GM15510 (cell line): ENCODE results near the gene VENTX.

Source experiments
- POLR2A ChIP-seq: IDR thresholded peaks from 3 replicates; pipeline ENCODE4 v1.6.1; 2011; ENCODE audit warnings: borderline replicate concordance; ENCODE audit not compliant: insufficient read length; ENCODE audit errors: extremely low read depth

Gene VENTX

DNA sequence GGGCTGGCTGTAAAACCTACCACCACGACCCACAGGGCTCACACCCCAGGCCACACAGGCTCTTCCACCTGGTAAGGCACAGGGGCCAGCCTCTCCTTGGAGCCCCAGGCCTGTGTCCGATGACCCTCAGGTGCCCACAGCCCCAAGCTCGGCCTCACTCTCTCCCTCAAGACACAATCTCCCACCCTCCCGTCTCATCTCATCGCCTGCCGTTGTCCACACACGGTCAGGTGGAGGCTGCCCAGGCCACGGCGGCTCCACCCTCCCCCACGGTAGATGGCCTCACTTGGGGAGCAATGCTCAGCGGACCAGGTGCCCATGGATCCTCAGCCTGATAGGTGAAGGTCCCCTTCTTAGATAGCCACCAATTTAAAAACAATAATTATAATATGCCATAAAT lies 16.3 kb upstream of the VENTX start:
- no peak for TF ChIP-seq POLR2A

DNA sequence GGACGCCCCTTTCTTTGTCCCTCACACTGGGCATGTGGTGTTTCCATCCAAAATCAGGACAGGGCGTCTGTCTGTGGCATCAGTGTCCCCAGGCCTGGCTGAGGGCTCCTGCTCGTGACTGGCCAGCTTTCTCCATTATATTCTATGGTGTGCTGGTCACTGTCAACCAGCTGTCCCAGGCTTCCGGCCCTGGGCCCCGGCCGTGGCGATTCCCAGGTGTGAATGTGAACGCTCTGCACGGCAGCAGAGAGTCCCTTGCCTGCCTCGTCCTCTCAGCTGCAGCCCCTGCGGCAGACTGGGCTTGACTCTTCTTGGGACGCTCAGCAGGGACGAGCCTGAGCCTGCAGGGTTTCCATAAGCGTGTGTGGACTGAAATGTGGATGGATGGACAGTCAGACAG lies 13.6 kb upstream of the VENTX start:
- no peak for TF ChIP-seq POLR2A

DNA sequence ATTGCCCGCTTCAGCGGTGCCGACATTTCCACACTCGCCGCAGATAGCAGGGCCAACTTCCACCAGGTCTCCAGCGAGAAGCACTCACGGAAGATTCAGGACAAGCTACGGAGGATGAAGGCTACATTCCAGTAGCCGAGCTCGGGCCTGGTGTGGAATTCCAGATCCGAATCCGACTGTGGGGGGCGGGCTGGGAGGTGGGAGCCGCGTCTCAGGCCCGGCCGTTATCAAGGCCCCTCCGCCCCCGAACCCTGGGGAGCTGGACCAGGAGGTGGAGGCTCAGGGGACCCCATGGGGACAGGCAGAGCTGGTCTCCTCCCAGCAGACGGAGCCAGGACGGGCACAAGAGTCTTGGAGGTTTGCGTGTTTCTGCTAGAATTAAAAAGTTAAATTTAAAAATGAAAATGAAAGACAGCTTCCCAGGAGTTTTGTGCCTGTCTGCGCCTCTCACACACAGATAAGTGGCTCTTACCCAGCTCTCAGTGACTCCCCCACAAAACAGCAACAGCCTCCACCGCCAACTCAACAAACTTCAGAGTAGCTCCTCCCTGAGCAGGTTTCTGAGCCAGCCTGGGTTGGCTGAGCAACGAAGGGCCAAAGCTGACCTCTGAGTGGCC lies 12.8 kb upstream of the VENTX start:
- TF ChIP-seq POLR2A: no peak

DNA sequence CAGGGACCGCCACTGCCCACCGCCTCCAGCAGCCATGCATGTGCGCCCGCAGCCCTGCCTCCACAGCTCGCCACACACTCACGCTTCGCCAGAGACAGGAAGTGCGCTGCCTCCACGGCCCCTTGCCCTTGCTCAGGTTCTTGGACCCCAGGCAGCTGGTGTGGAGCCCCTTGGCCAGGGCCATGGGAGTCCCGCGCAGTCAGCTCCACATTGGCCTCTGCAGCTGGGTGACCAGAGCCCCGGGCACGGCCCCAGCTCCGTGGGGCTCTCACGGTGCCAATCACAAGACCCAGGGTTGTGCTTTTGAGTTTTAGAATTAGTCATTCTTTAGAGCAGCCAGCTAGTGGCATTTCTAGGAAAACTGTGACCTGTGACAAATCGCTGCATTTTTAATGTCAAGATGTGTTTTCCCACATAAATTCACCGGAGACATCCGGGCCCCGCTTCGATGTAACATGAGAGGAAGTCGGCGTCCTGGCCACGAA lies 11.9 kb upstream of the VENTX start:
- TF ChIP-seq POLR2A: no peak

DNA sequence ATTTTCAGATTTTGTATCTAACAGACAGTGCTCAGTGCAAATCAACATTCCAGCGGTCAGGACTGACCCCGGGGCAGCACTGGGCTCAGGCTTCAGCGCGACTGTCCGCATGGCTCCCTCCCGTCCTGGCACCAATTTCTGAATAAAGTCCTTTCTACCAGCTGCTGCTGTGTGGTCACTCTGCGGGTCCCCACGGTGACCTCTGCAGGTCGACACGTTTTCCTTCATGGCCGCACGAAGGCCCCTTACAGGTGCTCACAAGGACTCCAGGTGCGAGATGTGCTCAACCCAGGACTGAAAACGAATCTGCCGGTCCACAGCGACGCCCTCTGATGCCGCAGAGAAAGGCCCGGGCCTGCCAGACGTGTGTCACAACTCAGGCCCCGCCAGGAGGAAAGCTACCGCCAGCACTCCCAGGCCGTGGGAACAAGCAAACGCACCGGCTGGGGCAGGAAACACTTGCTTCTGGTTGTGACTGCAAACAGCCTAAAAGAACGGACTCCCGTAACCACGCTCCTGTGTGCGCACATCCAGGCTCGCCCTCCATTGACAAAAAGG lies 11.3 kb upstream of the VENTX start:
- TF ChIP-seq POLR2A: no peak

DNA sequence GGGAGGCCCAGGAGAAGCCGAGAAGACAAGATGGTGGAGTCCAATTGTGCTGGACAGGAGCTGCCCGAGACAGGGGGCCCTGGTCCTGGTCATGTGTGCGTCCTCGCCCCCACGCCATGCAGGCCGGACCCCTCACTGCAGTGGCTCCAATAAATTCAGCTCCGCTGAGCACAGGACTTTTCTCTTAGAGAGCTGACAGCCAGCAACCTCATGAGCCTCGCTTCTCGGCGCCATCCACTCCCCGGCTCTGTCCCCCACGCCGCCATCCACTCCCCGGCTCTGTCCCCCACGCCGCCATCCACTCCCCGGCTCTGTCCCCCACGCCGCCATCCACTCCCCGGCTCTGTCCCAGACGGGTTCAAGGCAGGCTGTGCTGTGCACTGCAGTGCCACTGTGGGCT lies 10.4 kb upstream of the VENTX start:
- no peak for TF ChIP-seq POLR2A

DNA sequence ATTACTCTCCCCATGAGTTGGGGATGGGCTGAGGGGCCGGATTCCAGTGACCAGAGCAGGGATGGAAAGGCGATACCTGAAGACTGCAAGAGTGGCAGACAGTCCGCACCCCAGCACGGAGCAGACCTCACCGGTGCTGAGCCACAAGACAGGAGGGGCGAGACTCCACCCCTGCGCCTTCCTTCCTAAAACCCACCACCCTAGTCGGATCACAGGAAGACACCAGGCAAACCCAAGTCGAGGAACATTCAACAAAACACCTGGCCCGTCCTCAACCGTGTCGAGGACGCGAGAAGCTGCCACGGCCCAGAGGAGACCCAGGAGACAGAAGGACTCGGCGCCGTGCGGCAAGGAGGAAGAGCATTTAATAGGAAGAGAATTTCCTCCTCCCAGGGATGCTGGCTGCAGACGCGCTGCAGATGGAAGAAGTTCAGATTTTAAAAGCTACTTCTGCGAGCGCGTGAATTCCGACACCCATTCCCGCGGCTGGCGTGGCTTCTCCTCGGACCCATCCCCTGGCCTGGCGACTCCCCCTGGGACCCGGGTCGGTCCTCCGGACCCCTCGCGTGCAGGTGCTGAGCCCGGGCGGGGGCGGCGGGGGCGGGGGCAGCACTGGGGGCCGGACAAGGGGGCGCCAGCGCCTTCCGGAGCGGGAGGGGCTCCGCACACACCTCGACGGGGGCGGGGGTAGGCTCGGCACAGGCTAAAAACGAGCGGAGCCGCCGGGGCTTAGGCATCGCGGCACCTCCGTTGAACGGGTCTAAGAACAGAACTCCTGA lies 8.2 kb upstream of the VENTX start:
- no peak for TF ChIP-seq POLR2A

DNA sequence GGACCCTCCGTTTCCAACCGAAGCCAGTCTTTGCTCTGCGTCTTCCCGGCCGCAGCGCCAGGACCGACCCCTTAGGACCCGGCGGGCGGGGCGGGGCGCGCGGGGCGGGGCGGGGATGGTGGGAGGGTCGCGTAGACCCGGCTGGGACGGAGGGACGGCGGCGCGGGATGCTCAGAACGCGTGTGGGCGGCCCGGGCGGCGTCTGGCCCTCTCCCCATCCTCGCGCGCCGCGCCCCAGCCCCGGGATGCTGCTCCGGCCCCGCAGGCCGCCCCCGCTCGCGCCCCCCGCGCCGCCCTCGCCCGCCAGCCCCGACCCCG lies 7.7 kb upstream of the VENTX start, which contains the start of gene UTF1:
TSS of gene UTF1 (plus strand) at position 174 of the 318 bp plus-strand sequence. CDS start at position 246, 72 bp downstream.
- no peak for TF ChIP-seq POLR2A

DNA sequence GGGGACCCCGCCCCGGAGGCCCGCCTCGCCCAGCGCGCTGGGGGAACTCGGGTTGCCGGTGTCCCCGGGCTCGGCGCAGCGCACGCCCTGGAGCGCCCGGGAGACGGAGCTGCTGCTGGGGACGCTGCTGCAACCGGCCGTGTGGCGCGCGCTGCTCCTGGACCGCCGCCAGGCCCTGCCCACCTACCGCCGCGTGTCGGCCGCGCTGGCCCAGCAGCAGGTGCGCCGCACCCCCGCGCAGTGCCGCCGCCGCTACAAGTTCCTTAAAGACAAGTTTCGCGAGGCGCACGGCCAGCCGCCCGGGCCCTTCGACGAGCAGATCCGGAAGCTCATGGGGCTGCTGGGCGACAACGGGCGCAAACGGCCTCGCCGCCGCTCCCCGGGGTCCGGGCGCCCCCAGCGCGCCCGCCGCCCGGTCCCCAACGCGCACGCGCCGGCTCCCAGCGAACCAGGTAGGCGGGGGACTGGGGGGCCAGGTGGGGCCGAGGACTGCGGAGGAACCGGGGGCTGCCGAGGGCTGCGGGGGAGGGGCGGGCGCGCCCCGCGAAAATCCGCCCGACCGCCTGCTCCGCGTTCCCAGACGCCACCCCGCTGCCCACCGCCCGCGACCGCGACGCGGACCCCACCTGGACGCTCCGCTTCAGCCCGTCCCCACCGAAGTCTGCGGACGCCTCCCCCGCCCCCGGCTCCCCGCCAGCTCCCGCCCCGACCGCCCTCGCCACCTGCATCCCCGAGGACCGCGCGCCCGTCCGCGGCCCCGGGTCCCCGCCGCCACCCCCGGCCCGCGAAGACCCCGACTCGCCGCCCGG lies 7.1 kb upstream of the VENTX start:
- TF ChIP-seq POLR2A: no peak

DNA sequence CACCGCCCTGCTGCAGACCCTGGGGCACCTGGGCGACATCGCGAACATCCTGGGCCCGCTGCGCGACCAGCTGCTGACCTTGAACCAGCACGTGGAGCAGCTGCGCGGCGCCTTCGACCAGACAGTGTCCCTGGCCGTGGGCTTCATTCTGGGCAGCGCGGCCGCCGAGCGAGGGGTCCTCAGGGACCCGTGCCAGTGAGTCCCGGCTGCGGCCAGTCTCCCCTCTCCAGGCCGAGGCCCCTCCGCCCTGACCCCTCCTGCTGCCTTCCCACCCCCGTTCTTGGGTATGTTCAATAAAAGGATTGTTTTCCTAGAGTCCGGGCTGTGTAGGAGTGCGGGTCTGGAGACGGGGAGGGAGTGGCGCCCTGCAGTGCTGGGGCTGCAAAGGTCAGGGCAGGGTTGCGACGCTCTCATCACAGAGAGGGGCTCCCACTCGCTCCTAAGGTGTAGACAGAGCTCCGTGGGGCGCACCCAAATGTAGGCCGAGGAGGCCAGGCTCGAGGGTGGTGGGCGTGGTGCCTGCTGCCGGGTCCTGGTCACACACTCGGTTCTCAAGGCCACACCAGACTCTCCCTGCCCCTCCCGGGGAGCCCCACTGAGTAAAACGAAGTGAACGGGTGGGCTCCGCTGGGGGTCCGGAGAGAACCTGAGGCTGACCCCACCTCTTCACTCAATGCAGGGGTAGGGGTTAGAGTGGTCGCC lies 6.3 kb upstream of the VENTX start:
- TF ChIP-seq POLR2A: no peak

DNA sequence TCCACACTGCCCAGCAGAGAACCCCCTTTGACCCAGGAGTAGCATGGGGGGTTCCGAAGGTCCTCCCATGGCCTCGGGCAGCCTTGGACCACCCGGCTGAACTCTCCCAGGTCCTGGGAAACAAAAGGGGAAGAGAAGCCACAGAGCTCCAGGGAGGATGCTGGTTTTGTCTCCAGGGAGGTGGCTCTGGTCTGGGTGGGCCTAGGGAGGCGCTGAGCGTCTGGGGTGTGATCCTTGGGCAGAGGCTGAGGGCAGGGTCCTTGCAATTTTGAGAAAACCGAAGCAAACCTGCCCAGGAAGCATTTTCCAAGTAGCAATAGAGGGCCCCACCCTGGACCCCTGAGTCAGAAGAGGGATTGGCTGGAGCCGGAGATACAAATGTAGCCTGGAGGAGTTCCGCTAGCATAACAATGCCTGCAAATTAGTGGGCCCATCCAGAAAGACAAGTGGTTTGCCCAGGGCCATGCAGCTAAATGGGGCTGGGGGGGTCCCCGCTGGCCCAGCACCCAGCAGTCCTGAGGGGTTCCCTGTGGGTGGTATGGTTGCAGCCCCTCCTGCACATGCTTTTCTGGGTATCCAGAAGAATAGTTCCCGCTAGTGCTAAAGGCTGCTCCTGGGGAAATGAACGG lies 5.6 kb upstream of the VENTX start:
- no peak for TF ChIP-seq POLR2A

DNA sequence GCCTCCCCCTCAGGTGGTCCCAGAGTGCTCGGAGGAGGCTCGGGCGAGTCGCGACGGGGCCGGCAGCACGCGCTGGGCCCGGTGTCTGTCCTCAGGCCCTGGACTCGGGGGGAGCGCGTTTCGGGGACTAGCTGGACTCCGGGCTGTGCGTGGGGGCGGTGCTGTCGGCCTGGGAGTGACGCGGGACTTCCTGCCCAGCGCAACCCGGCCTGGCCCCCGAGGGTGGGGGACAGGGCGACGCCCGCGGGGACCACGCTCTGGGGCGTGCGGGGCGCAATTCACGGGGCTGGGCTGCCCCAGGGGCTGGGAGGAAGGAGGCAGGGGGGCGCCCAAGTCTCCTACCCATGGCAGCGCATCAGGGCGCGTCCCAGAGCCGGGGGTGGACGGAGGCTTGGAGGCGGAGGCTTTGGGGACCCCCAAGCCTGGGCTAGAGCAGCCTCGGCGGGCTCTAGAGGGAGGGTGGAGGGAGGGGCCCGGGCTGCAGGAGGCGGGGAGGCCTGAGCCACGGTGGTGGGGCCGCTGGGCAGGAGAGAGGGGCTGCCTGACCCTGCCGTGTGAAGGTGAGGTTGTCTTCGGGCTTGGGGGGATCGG lies 2.3 kb upstream of the VENTX start:
- TF ChIP-seq POLR2A: no peak

DNA sequence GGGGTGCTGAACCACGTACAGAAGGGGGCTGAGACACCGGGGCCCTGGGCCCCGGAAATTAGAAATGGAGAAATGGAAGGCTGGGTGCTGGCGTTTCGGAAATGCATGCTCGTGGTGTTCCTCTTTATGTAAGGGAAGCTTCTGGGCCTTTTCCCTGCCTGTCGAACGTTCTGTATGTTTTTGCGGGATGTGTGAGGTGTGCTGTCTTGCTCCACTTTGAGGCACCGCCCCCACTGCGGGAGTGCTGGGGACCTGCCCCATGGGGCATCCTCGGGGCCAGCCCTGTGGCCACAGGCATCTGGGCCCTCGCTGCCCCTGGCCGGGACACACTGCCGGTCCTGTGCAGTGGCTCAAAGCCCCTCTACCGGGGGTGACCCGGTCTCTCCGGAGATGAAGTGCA lies 1.7 kb upstream of the VENTX start:
- no peak for TF ChIP-seq POLR2A
